NCI-H1436 treated with DMSO at 0.1 percent for 48 hours (cell line): Measurements from ENCODE around the gene C16orf54.
"Not testable (repeated sequence)": the region's sequence is repeated elsewhere in the genome, so short reads cannot be mapped to it uniquely, and the experiment has no call there.

Experiments used
- DNase-seq: peaks from one replicate; lab custom pipeline; 2025; lab: John Stamatoyannopoulos, UW

The C16orf54 gene, protein sequence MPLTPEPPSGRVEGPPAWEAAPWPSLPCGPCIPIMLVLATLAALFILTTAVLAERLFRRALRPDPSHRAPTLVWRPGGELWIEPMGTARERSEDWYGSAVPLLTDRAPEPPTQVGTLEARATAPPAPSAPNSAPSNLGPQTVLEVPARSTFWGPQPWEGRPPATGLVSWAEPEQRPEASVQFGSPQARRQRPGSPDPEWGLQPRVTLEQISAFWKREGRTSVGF

DNA sequence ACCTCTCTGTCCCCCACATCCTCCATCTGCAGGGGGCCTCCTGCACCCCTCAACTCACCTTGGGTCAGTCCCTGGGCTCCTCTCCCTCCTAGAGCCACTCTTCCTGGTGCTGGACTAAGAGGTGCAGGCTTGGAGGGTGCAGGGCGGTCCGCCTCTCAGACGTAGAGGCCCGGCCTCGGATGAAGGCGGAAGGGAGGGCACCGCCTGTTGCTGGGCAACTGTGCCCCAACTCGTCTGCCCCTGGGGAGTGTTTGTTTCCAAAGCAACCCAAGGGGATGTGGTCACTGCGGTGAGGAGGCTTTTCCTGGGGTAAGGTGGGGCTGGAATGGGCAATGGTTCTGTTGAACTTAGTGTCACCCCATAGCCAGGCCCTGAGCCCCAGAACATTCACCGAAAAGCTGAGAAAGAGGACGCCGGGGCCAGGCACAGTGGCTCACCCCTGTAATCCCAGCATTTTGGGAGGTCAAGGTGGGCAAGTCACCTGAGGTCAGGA lies at the start of gene C16orf54:
Gene C16orf54 (minus strand): TSS at position 138 of the 493 bp plus-strand sequence. CDS start 1,039 bp downstream, outside the sequence.
- DNase-seq: no peak

DNA sequence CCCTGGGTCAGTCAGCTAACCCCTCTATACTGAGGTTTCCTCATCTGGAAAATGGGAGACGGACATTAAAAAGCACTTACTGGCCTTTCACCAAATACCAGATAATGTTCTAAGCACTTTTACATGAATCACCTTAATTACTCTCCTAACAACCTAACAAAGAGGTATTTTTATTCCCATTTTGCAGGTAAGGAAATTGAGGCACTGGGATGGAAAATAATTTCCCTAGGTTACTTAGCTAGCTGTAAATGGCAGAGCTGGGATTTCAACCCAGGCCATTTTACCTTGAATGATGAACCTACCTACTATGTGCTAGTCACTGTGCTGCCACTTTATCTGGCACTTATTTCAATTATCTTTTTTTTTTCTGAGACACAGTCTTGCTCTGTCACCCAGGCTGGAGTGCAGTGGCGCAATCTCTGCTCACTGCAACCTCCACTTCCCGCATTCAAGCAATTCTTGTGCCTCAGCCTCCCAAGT lies 48.5 kb upstream of the C16orf54 start:
- no peak for DNase-seq

DNA sequence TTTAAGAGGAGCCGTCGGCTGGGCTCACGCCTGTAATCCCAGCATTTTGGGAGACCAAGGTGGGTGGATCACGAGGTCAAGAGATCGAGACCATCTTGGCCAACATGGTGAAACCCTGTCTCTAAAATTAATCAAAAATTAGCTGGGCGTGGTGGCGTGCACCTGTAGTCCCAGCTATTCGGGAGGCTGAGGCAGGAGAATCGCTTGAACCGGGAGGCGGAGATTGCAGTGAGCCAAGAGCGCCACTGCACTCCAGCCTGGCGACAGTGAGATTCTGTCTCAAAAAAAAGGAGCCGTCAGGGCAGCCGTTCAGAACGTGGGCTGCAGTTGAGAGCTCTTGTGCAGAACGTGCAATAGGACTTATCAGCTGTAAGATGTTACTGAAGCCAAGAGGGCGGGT lies 47.4 kb upstream of the C16orf54 start:
- DNase-seq: not testable (repeated sequence)

DNA sequence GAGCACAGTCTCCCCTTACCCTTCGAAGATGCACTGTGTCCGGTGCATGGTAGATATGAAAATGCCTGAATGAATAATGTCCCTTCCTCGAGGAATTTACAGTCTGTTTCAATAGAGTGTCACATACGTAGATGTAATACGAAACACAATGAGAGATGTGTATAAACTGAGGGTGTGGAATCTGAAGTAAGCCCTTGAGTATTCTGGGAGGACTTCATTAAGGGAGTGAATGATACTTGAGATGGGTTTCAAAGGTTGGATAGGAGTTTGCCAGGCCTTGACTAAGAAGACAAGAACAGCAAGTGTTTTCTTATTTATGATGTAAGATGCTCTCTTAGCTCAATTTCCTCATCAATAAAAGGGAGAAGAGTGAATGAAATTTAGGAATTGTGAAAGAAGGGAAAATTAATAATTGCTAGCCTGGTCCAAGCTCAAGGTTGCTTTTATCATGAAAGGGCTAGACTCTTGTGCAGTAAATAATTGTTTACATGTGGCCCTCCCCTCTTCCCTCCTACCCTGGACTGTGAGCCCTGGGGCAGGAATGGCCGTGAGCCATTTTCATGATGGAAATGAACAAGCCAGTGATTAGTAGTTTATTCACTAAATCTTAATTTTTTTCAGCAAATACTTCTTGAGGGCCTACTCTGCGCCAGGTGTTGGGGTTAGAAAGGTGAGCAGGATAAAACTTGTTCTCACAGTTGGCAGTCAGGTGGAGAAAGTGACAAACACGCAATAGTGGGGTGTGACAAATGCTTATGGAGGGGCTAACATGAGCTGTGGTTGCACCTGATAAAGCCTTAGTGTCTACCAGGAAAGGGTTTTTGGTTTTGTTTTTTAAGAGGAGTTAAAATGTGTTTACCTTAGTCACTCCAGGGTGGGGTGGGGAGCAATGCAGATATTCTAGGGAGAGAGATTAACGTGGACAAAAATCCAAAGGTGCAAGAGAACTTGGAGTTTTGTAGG lies 46.3 kb upstream of the C16orf54 start:
- DNase-seq: no peak

DNA sequence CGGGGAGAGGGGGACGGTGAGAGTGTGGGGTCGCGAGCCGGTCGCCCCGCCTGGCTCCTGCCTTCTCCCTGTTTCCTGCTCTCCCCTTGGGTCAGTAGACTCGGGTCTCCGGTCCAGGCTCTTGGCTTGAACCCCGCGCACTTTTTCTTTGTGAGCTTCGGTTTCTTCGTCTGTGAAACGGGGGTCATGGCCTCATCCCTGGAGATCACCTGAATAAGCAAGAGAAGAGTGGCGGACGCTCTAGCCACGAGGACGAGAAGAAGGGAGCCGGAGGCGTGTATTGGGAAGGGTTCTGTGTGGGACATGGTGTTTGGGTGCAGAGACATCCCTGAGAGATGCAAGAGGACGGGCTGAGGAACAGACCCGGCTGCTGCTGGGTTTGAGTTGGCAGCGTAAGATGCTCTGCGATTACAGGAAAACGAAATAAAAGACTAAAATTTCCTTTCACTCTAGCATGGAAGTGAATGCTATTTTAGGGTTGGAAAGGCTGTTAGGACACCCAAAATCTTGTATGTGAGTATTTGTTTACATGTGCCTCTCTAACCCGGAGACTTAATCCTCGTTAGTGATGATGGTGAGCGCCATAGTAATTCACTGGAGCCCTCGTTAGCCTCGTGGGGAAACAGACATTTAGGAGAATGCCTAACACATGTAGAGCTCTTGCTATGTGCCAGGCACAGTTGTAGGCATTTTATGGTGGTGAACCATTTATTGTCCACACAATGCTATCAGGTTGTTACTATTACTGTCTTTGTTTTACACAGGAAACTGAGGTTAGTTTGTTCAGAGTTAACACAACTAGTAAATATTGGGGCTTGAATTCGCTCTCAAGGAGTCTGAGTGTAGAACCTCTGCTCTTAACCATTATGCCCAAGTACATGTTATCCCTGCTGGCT lies 45.4 kb upstream of the C16orf54 start:
- DNase-seq: no peak

DNA sequence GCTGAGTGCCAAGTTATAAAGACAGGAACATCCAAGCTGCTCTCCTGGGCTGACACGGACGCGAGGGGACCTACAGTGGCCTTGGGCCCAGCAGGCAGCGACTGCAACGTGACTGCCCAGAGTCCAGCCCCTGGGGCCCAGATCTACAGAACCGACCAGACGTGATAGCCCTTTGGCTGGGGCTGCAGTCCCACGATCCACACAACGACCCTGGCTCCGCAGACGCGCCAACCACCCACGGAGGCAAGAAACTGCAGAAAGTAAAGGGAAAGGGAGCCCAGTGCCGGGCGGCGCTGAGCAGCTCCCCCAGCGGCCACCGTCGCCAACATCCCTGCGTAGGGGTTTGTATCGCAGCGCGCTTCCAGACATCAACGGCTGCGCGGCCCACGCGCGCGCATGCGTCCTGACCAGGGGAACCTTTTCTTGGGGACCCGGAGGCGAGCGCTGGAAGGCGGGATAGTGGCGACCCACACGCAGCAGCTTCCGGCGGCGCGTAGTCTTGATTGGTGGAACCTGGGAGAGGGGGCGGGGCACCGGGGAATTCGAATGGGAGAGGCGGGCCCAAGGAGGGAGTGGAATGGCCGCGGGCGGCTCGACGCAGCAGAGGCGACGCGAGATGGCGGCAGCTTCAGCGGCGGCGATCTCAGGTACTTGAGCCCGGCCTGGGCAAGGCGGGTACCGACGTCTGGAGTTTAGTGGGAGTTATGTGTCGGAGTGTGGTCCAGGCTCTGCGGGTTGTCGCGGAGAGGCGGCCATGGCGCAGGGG lies 44.6 kb upstream of the C16orf54 start, which contains the start of gene KIF22:
Gene KIF22 (plus strand): TSS at position 569 of the 766 bp plus-strand sequence. CDS start 9 bp downstream, at position 578.
- DNase-seq: peak; percentile 91

DNA sequence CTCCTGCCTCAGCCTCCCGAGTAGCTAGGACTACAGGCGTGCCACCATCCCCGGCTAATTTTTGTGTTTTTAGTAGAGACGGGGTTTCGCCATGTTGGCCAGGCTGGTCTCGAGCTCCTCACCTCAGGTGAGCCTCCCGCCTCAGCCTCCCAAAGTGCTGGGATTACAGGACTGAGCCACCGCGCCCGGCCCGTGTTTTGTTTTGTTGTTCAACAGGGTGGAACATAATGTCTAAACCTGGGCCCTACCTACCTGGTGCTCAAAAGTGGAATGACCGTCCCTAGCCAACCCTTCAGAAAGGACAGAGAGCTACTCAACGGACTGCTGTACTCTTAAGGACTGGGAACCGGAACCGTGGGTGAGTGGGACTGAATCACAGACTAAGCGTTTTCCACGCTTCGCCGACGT lies 44.0 kb upstream of the C16orf54 start:
- no peak for DNase-seq

DNA sequence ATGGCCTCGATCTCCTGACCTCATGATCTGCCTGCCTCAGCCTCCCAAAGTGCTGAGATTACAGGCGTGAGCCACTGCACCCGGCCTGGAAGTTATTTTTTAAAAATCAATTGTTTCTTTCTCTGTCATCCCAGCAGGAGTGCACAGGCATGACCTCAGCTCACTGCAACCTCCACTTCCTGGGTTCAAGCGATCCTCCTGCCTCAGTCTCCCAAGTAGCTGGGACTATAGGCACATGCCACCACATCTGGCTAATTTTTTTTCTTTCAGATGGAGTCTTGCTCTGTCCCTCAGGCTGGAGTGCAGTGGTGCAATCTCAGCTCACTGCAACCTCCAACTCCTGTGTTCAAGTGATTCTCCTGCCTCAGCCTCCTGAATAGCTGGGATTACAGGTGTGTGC lies 41.4 kb upstream of the C16orf54 start:
- DNase-seq: not testable (repeated sequence)

DNA sequence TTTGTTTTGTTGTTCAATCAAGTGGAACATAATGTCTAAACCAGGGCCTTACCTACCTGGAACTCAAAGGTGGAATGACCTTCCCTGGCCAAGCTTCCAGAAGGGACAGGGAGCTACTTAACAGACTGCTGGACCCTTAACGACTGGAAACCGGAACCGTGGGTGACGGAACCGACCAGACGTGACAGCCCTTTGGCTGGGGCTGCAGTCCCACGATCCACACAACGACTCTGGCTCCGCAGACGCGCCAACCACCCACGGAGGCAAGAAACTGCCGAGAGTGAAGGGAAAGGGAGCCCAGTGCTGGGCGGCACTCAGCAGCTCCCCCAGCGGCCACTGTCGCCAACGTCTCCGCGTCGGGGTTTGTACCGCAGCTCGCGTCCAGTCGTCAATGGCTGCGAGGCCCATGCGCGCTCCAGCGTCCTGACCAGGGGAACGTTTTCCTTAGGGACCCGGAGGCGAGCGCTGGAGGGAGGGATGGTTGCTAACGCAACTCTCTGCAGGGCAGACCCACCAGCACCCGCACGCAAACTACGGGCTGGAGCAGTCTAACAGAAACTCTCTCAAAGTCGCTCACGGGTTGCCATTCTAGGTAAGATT lies 39.2 kb upstream of the C16orf54 start:
- no peak for DNase-seq

DNA sequence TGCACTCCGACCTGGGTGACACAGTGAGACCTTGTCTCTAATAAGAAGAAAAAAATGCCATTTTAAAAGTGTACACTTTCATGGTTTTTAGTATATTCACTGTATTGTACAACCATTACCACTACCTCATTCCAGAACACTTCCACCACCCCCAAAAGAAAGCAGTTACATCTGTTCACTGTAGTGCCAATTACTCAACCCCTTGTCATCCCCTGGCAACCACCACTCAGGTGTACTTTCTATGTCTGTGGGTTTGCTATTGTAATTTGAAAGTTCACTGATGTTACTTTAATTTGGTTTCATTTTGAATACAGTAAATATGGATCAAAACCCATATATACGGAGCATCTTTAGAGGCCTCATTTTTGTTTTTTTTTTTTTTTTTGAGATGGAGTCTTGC lies 38.4 kb upstream of the C16orf54 start:
- DNase-seq: no peak

DNA sequence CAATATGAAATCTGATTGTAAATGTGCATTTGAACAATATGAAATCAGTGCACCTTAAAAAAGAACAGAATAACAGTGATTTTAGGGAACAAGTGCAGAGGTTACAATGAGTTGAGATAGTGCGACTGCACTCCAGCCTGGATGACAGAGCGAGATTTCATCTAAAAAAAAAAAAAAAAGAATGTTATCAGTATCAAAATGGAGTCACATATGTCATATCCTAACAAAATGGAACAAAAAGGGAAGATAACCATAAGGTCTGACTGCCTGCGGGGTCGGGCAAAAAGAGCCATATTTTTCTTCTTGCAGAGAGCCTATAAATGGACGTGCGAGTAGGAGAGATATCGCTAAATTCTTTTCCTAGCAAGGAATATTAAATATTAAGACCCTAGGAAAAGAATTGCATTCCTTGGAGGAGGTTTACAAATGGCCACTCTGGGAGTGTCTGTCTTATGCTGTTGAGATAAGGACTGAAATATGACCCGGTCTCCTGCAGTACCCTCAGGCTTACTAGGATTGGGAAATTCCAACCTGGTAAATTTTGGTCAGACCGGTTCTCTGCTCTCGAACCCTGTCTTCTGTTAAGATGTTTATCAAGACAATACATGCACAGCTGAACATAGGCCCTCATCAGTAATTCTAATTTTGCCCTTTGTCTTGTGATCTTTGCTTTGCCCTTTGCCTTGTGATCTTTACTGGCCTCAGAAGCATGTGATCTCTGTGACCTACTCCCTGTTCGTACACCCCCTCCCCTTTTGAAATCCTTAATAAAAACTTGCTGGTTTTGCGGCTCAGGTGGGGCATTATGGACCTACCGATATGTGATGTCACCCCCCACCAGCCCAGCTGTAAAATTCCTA lies 37.5 kb upstream of the C16orf54 start:
- not testable (repeated sequence) for DNase-seq

DNA sequence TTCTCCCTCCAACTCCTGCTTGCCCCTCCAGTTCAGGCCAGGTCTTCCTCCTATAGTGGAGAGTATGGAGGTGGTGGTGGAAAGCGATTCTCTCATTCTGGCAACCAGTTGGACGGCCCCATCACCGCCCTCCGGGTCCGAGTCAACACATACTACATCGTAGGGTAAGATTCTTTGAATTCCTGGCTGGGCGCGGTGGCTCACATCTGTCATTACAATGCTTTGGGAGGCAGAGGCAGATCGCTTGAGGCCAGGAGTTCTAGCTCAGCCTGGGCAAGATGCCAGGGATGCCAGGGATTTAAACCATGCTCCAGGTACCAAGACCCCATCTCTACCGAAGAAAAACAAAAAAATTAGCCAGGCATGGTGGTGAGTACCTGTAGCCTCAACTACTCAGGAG lies 33.7 kb upstream of the C16orf54 start:
- DNase-seq: no peak

DNA sequence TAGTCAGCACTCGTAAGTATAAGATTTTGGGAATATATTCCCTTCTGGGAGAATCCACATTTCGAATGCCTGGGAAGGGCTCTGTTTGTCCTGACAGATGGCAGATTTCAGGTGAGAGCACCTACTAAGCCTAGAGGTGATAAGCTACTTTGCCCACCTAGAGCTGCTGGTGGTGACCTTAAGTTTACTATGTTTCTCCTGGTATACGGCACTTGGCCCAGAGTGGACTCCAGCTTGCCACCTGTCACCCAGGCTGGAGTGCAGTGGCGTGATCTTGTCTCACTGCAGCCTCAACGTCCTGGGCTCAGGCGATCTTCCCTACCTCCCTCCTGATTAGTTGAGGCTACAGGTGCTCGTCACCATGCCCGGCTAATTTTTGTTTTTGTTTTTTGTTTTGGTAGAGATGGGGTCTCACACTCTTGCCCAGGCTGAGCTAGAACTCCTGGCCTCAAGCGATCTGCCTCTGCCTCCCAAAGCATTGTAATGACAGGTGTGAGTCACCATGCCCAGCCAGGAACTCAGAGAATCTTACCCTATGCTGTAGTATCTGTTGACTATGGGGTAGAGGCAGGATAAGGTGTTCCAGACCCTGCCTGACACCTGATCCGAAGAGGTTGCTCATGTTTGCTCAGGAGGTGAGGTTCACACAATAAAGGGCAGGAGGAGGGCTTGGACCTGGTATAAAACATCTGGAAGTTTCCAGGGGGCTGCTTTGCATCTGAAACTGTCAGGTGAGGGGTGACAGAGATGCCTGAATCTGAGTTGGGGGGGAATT lies 32.0 kb upstream of the C16orf54 start, which contains the start of gene ZG16:
Gene ZG16 (plus strand): TSS at position 681 of the 775 bp plus-strand sequence. CDS start 1,011 bp downstream, outside the sequence.
- DNase-seq: no peak

DNA sequence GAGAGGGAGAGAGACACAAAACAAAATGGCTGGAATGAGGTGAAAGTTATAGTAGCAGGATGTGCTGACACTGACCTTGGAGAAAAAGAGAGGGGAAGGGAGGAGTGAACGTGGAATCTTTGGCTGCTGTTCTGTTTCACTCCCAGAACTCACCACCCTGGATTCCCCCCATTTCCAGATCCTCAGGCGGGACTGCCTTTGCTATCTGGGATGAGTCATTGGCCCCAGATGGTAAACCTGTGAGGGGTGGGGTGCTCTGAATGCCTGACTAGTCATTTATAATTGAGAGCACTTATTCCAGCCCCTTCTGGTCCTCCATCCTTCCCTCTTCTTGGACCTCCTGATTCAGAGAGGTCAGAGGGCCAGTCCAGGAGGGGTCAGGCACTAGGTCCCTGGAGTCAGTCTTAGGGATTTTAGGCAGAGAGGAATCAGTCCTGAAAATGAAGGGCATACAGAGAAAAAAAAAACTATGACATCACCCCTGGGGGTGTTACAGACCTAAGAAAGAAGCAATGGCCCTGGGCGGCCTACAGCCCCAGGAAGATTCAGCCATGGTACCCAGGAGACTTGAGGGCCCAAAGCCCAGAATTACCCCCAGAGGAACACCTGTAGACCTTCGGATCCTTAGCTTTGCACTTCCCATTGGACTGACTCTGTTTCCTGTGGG lies 30.1 kb upstream of the C16orf54 start:
- no peak for DNase-seq

DNA sequence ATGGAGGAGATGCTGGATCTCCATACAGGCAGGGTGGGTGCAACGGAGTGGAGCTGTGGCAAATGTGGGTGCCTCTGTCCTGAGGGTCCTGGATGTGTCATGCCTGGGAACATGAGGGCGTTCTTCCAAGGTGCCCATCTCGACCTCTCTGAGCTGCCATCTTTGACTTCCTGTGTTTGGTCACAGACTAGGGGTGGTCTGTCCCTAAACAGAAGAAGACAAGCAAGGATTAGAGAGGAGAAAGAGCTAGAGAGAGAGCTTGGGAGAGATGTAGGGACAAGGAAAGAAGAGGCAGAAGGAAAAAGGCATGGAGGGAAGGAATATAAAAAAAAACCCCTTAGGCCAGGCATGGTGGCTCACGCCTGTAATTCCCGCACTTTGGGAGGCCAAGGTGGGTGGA lies 28.9 kb upstream of the C16orf54 start:
- DNase-seq: no peak

DNA sequence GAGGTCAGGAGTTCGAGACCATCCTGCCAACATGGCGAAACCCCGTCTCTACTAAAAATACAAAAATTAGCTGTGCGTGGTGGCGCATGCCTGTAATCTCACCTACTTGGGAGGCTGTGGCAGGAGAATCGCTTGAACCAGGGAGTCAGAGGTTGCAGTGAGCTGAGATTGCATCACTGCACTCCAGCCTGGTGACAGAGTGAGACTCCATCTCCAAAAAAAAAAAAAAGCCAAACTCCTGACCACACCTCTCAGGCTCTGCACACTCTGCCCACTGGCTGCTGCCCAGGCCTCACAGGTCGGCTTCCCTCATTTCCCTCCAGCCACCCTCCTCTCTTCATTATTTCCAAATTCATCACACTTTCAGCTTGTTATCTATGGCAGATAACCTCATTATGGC lies 26.5 kb upstream of the C16orf54 start:
- DNase-seq: not testable (repeated sequence)

DNA sequence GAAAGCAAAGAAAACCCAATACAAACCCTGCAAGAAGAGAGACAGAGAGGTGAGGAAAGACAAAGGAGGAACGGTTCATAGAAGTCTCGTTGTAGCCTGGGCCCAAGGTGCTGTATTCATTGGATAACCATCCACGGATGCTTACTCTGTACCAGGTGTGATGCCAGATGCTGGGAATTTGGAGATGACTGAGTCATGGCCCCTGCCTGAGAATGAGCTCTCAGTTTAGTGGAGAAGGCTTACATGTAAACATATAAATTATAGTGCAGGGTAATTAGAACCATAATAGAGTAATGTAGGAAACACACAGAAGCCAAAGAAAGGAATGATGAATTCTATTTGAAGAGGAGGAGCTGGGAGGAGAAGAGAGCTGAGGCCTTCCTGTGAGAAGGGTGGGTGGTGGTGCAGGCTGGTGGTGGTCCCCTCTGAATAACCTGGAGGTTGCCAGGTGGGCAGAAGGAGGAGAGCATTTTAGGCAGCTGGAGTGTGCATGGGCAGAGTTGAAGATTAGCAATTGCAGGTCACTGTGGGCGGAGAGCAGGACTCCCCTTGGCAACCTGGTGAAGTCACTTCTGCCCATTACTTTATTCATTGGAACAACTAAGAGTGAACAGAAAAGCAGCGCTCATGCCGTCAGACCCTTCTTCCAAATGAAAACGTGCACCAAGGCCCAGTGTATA lies 24.6 kb upstream of the C16orf54 start:
- peak; percentile 3 for DNase-seq
